Retinal pigment epithelial cell (primary cell): ENCODE data around the gene PFKP.

Experiments used
- DNase-seq: peaks from one replicate; pipeline ENCODE4 v3.0.0-alpha.2; 2010; ENCODE audit warnings: low read depth
- H3K4me3 ChIP-seq: 2 replicates; pipeline ENCODE4 v1.5.1; 2011; ENCODE audit warnings: mild to moderate bottlenecking, low read length, control low read depth, moderate library complexity
- TF ChIP-seq, protein P1 (sequence below): conservative IDR thresholded peaks from 2 replicates; pipeline ENCODE4 v1.5.1; 2011; ENCODE audit warnings: low read depth, low read length, control low read depth, inconsistent platforms

Gene PFKP

DNA sequence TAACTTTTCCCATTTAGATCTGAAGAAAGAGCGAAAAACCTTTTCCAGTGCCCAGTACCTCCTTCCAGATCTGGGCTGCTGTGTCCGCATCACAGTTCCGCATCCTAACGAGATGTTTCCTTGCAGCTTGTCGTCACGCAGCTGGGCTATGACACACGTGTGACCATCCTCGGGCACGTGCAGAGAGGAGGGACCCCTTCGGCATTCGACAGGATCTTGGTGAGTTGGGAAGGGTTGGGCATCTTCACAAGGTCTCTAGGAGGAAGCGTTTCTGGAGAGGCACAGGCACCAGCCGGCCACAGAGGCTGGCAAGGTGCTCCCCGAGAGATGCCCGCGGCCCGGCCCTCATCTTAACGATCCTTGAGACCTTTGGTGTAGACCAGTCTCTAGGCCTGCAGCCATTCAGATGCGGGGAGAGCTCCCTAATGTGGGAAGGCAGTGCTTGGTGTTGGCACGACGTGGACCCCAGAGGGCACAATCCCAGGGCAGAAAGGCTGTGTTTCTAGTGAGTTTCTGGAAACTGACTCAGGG is 41.3 kb downstream of the PFKP start:
- H3K4me3 ChIP-seq: no peak overlapping the region
- no peak for DNase-seq
- TF ChIP-seq, protein P1, sequence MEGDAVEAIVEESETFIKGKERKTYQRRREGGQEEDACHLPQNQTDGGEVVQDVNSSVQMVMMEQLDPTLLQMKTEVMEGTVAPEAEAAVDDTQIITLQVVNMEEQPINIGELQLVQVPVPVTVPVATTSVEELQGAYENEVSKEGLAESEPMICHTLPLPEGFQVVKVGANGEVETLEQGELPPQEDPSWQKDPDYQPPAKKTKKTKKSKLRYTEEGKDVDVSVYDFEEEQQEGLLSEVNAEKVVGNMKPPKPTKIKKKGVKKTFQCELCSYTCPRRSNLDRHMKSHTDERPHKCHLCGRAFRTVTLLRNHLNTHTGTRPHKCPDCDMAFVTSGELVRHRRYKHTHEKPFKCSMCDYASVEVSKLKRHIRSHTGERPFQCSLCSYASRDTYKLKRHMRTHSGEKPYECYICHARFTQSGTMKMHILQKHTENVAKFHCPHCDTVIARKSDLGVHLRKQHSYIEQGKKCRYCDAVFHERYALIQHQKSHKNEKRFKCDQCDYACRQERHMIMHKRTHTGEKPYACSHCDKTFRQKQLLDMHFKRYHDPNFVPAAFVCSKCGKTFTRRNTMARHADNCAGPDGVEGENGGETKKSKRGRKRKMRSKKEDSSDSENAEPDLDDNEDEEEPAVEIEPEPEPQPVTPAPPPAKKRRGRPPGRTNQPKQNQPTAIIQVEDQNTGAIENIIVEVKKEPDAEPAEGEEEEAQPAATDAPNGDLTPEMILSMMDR: no peak

DNA sequence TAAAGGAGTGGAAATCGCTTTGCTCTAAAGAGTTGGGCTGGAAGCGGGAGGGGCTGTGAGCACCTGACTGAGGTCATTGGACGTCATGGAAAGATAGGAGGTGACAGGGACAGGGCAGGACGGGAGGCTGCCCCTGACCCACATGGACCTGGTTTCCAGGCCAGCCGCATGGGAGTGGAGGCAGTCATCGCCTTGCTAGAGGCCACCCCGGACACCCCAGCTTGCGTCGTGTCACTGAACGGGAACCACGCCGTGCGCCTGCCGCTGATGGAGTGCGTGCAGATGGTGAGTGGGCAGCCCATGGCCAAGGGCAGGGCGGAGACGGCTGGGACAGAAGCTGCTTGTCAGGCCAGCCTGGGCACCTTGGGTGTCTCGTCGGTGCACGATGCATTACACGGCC is 41.8 kb downstream of the PFKP start:
- TF ChIP-seq, protein P1: no peak
- DNase-seq: no peak
- H3K4me3 ChIP-seq: no peak overlapping the region

DNA sequence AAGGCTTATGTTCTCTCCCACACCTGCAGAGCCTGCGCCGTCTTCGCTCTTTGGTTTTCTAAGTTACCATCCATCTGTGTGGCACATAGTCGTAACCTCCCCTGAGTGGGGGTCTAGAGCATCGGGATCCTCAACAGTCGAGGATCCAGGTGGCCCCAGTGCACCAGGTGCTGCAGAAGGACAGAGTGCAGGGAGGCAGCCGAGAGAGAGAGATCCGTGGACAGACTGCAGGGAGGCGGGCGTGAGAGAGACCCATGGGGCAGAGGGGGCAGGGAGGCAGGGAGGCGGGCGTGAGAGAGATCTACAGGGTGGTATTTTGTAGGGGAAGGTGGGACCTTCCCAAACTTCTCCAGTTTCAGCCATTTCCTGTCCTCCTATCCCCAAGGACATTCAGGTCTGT is 42.3 kb downstream of the PFKP start:
- TF ChIP-seq, protein P1: no peak
- H3K4me3 ChIP-seq: no peak overlapping the region
- no peak for DNase-seq

DNA sequence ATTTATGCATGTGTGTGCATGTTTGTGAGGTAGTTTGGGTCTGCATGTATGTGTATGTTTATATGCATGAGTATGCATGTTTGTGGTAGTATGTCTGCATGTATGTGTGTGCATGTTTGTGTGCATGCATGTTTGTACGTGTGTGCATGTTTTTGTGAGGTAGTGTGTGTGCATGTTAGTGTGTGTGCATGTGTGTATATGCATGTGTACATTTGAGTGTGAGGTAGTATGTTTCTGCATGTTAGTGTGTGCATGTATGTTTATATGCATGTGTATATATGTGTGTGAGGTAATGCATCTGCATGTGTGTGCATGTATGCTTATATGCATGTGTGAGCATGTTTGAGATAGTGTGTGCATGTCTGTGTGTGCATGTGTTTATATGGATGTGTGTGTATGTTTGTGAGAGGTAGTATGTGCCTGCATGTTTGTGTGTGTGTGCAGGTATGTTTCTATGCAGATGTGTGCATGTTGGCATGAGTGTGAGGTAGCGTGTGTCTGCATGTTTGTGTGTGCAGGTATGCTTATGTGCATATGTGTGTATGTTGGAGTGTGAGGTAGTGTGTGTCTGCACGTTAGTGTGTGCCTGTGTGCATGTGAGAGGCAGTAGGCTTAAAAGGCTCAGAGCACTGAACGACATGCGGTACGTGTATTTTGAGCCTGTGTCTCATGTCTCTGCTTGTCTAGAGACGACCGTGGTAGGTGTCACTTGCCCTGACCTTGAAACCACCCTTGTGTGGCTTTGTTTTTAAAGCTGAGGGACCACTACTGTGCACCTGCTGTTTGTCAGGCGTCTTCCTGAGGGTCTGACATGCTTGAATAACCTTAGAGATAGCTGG is 43.7 kb downstream of the PFKP start:
- TF ChIP-seq, protein P1: no peak
- H3K4me3 ChIP-seq: no peak overlapping the region
- DNase-seq: no peak

DNA sequence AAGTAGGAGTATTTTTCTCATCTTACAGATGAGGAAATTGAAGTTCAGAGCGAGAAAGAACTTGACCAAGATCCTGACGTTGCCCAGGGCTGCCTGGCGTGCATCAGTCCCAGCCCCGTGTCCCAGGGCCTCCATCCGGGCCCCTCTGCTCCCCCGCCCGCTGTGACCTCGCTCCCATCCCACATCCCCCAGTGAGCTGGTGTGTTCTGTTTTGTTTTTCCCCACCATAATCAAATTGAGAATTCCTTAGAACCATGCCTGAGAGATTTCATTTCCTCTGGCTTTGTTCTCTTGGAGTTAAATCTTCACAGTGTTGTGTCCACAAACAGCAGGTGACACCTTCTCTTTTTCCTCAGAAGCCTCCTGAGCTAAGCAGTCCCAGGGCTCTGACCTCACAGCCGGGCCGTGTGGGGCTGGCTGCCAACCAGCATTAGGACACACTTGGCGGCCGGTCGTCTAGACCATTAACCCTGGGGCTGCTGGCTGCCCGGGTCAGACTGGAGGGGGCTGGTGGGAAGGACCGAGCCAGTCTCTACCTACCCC is 44.3 kb downstream of the PFKP start:
- peak; percentile 82 for DNase-seq
- H3K4me3 ChIP-seq: no peak overlapping the region
- TF ChIP-seq, protein P1: no peak

DNA sequence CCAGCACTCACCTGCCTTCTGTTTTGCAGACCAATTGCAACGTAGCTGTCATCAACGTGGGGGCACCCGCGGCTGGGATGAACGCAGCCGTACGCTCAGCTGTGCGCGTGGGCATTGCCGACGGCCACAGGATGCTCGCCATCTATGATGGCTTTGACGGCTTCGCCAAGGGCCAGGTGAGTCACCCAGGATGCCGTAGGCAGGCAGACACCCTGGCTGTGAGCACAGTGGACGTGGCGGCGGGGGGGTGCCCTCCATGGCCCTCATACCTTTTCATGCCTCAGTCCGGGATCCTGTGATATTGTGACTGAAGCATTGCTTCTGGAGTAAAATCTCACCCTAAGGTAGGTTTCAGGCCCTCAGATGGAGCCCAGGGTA is 46.0 kb downstream of the PFKP start:
- no peak overlapping the region for H3K4me3 ChIP-seq
- TF ChIP-seq, protein P1: no peak
- DNase-seq: no peak

DNA sequence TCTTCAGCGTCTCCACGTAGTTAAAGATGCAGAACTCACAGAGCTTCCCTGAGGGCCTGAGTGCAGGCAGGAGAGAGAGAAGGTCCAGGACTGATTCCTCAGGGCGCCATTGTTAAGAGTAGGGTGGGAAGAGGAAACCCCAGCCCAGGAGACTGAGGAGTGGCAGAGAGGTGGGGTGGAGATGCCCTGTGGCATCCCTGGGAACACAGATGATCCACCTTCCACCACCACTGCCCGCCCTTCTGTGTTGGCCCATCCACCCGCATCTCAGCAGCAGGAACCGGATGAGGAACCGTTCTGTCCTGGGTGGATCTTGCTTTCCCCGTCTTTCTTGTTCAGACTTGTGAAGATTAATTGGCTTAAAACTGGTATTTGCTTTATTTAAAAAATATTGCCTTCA is 48.3 kb downstream of the PFKP start:
- TF ChIP-seq, protein P1: no peak
- no peak for DNase-seq
- no peak overlapping the region for H3K4me3 ChIP-seq
